GM13977 (cell line): ENCODE measurements around the gene GPHN.

Source experiments
- DNase-seq: peaks from one replicate; pipeline ENCODE4 v3.0.0; 2012; ENCODE audit warnings: low spot score
- CTCF ChIP-seq: IDR thresholded peaks from 2 replicates; pipeline ENCODE4 v1.5.1; 2012; ENCODE audit warnings: mild to moderate bottlenecking, control low read depth; ENCODE audit not compliant: insufficient read depth; ENCODE audit errors: extremely low read depth, missing control alignments
- in situ Hi-C: fragments of 300-500 bp; cut with MboI; formaldehyde crosslinking; loops from one replicate; pipeline ENCODE4 v1.12.0; 2022; ENCODE audit warnings: low sequenced_read_pairs, low pct_unique_long_range_greater_than_20kb, mixed read lengths, inconsistent platforms; ENCODE audit not compliant: unreplicated experiment

GPHN gene

GRCh38 chr14:67016856-67017255 lies 508.9 kb downstream of the GPHN start:
- no peak for DNase-seq
- in situ Hi-C loops, result no loop called here
- no peak for TF ChIP-seq CTCF

- DNase-seq, result peak; percentile 8
- no peak for TF ChIP-seq CTCF
- in situ Hi-C loops, result no loop called here
These were observed 510.8 kb downstream of the GPHN start for GRCh38 chr14:67018720-67019119.

- TF ChIP-seq CTCF, result no peak
- no peak for DNase-seq
- in situ Hi-C loops, result no loop called here
These were observed 511.8 kb downstream of the GPHN start for GRCh38 chr14:67019796-67020195.

GRCh38 chr14:67031920-67032774 lies 524.2 kb downstream of the GPHN start:
- TF ChIP-seq CTCF, result no peak
- DNase-seq, result no peak
- in situ Hi-C loops, result no loop called here

- DNase-seq, result no peak
- in situ Hi-C loops, result no loop called here
- no peak for TF ChIP-seq CTCF
These were observed 537.5 kb downstream of the GPHN start for GRCh38 chr14:67045440-67045839.

GRCh38 chr14:67050896-67051295 lies 542.9 kb downstream of the GPHN start:
- in situ Hi-C loops, result no loop called here
- TF ChIP-seq CTCF, result no peak
- DNase-seq, result no peak
